Mesenchymal stem cell (in vitro differentiated cells and primary cell): Measurements from ENCODE around the gene HK1.

Source experiments
- DNase-seq: peaks from one replicate; pipeline ENCODE4 v3.0.0-alpha.2; 2013
- H2AFZ ChIP-seq: one replicate; pipeline ENCODE4 v1.6.1; 2013; ENCODE audit warnings: low read depth, mild to moderate bottlenecking, control low read depth, inconsistent platforms, low read length, moderate library complexity
- H2AK5ac ChIP-seq: 2 replicates; pipeline ENCODE4 v1.6.1; 2013; ENCODE audit warnings: low read length, moderate library complexity, mild to moderate bottlenecking, inconsistent platforms; ENCODE audit not compliant: severe bottlenecking
- H2BK120ac ChIP-seq: one replicate; pipeline ENCODE4 v1.6.1; 2013; ENCODE audit warnings: low read depth, mild to moderate bottlenecking, inconsistent platforms, low read length, moderate library complexity
- H2BK12ac ChIP-seq, 2 experiments: one replicate each; pipeline ENCODE4 v1.6.1; 2013; ENCODE audit warnings: inconsistent platforms in 2 of 2, low read length in 2 of 2, mild to moderate bottlenecking in 2 of 2, moderate library complexity in 2 of 2, control low read depth in 1 of 2
- H2BK15ac ChIP-seq: one replicate; pipeline ENCODE4 v1.6.1; 2013; ENCODE audit warnings: mild to moderate bottlenecking, low read depth, inconsistent platforms; ENCODE audit not compliant: poor library complexity, severe bottlenecking
- H2BK5ac ChIP-seq: 2 replicates; pipeline ENCODE4 v1.6.1; 2013; ENCODE audit warnings: low read depth, mild to moderate bottlenecking, low read length, control low read depth, inconsistent platforms; ENCODE audit not compliant: poor library complexity, severe bottlenecking
- H3K14ac ChIP-seq, 2 experiments: one replicate each; pipeline ENCODE4 v1.6.1; 2013; ENCODE audit warnings: inconsistent platforms in 2 of 2, low read length in 2 of 2, control low read depth in 1 of 2, mild to moderate bottlenecking in 1 of 2, moderate library complexity in 1 of 2
- H3K18ac ChIP-seq, 2 experiments: one replicate each; pipeline ENCODE4 v1.6.1; 2013; ENCODE audit warnings: inconsistent platforms in 2 of 2, low read length in 2 of 2, control low read depth in 1 of 2, low read depth in 1 of 2, mild to moderate bottlenecking in 1 of 2
- H3K23ac ChIP-seq, 2 experiments: one replicate each; pipeline ENCODE4 v1.6.1; 2013; ENCODE audit warnings: inconsistent platforms in 2 of 2, low read length in 2 of 2, mild to moderate bottlenecking in 2 of 2, moderate library complexity in 2 of 2, control low read depth in 1 of 2
- H3K27ac ChIP-seq: 2 replicates; pipeline ENCODE4 v1.5.1; 2013; ENCODE audit warnings: mild to moderate bottlenecking, moderate library complexity, low read length, control low read depth, inconsistent platforms; ENCODE audit not compliant: poor library complexity, severe bottlenecking
- H3K27me3 ChIP-seq, 2 experiments: 2 replicates each; pipeline versions ENCODE4 v1.6.1 to v1.7.0; 2013; ENCODE audit warnings: low read length in 2 of 2, mild to moderate bottlenecking in 2 of 2, moderate library complexity in 2 of 2, control low read depth in 1 of 2, inconsistent platforms in 1 of 2; ENCODE audit not compliant: control insufficient read depth in 1 of 2, insufficient read depth in 1 of 2
- H3K36me3 ChIP-seq, 2 experiments: 2 replicates each; pipeline versions ENCODE4 v1.6.1 to v1.7.0; 2013; ENCODE audit warnings: low read length in 2 of 2, control low read depth in 1 of 2, inconsistent platforms in 1 of 2, low read depth in 1 of 2, mild to moderate bottlenecking in 1 of 2; ENCODE audit not compliant: insufficient read depth in 2 of 2, control insufficient read depth in 1 of 2
- H3K4ac ChIP-seq, 2 experiments: one replicate each; pipeline ENCODE4 v1.6.1; 2013; ENCODE audit warnings: inconsistent platforms in 2 of 2, low read length in 2 of 2, mild to moderate bottlenecking in 2 of 2, moderate library complexity in 2 of 2, control low read depth in 1 of 2, low read depth in 1 of 2
- H3K4me1 ChIP-seq: 2 replicates; pipeline ENCODE4 v1.6.1; 2013; ENCODE audit warnings: low read depth, low read length, control low read depth; ENCODE audit not compliant: control insufficient read depth, insufficient read depth
- H3K4me2 ChIP-seq: 2 replicates; pipeline ENCODE4 v1.6.1; 2013; ENCODE audit warnings: low read length, mild to moderate bottlenecking, inconsistent platforms; ENCODE audit not compliant: poor library complexity, severe bottlenecking
- H3K4me3 ChIP-seq, 2 experiments: 2 replicates each; pipeline versions ENCODE4 v1.5.1 to v1.7.0; 2013; ENCODE audit warnings: low read length in 2 of 2, mild to moderate bottlenecking in 2 of 2, control low read depth in 1 of 2, low read depth in 1 of 2; ENCODE audit not compliant: insufficient read depth in 1 of 2
- H3K79me1 ChIP-seq: replicated peaks from 2 replicates; pipeline ENCODE4 v1.6.1; 2013; ENCODE audit warnings: mild to moderate bottlenecking, control low read depth, low read length, inconsistent platforms; ENCODE audit not compliant: poor library complexity, severe bottlenecking
- H3K9ac ChIP-seq: 2 replicates; pipeline ENCODE4 v1.7.0; 2013; ENCODE audit warnings: mild to moderate bottlenecking, low read length, moderate library complexity
- H3K9me3 ChIP-seq: 2 replicates; pipeline ENCODE4 v1.7.0; 2013; ENCODE audit warnings: mild to moderate bottlenecking, low read length; ENCODE audit not compliant: control insufficient read depth
- H4K8ac ChIP-seq: one replicate; pipeline ENCODE4 v1.6.1; 2013; ENCODE audit warnings: inconsistent platforms, mild to moderate bottlenecking, low read length, moderate library complexity
- H4K91ac ChIP-seq: one replicate; pipeline ENCODE4 v1.6.1; 2013; ENCODE audit warnings: mild to moderate bottlenecking, low read length, inconsistent platforms
- WGBS: methylation state at CpG from one replicate; pipeline ENCODE4 v1.1.7; 2013; ENCODE audit warnings: mixed read lengths; 5-methylcytosine and 5-hydroxymethylcytosine counted together

HK1 gene

DNA sequence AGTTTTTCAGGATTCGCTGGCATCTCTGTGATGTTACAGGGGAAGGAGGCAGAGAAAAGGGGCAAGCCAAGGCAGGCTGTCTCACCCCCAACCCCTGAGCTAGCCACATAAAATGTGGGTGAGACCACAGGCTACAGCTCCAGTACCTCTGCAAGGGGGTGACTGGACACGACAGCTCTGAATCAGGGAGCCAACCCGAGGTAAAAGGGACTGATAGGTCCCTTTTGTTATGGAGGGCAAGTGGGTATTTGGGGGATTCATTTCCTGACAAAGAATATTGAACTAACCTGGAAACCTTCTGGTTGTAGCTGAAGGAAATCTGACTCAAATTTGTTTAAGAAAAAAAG lies 71.2 kb downstream of the HK1 start:
- Histone ChIP-seq H2BK120ac (no peak overlapping the region), H3K4me1 (peaks cover 10% of the 10 kb centered on the region), H3K4ac (no peak overlapping the region), H4K8ac (no peak overlapping the region), H3K36me3 (peaks cover 21 to 31% of the 10 kb centered on the region in 2 experiments), H3K27me3 (no peaks in the 10 kb centered on the region), H3K4me3 (no peak overlapping the region), H3K79me1 (peaks cover 31% of the 10 kb centered on the region), H2AFZ (no peak overlapping the region), H2BK12ac (peak overlapping the region; percentile 10 to 38), H2AK5ac (no peak overlapping the region), H2BK5ac (no peak overlapping the region), H3K9ac (peak overlapping the region; percentile 74), H3K23ac (no peak overlapping the region), H3K9me3 (no peaks in the 10 kb centered on the region), H3K4me2 (no peak overlapping the region), H3K18ac (peak overlapping the region; percentile 5 to 35), H2BK15ac (no peak overlapping the region), H3K27ac (no peak overlapping the region), H4K91ac (no peak overlapping the region), H3K14ac (no peak overlapping the region)
- 94% methylated on average over 3 of the region's 3 CpGs for WGBS
- DNase-seq: no peak

DNA sequence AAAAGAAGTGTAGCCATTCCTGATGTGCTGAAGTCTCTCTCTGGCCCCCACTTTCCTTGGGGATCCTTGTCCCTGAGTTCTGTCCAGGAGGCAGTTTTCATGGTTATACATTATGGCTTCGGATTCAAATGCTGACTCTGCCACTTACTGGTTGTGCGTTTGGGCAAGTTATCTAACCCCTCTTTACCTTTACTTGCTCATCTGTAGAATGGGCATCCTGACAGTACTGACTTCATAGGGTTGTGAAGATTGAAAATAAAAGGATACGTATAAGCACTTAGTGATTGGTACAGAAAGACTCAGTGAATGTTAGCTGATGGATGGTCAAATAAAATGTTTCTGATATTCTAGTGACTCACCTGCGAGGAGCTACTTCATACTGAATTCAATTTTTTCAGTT lies 73.3 kb downstream of the HK1 start:
- H3K23ac ChIP-seq: no peak overlapping the region
- no peak overlapping the region for H3K18ac ChIP-seq
- no peak for DNase-seq
- 98% methylated on average over 4 of the region's 4 CpGs for WGBS
- no peaks in the 10 kb centered on the region for H3K27me3 ChIP-seq
- no peaks in the 10 kb centered on the region for H3K9me3 ChIP-seq
- H2BK120ac ChIP-seq: no peak overlapping the region
- H3K4me3 ChIP-seq: no peak overlapping the region
- no peak overlapping the region for H3K14ac ChIP-seq
- no peak overlapping the region for H3K9ac ChIP-seq
- H3K27ac ChIP-seq: no peak overlapping the region
- peaks cover 10 to 15% of the 10 kb centered on the region in 2 experiments for H3K36me3 ChIP-seq
- H2BK12ac ChIP-seq: no peak overlapping the region
- no peak overlapping the region for H3K4ac ChIP-seq
- H2BK15ac ChIP-seq: no peak overlapping the region
- no peak overlapping the region for H4K91ac ChIP-seq
- H4K8ac ChIP-seq: no peak overlapping the region
- H2BK5ac ChIP-seq: no peak overlapping the region
- H3K4me2 ChIP-seq: no peak overlapping the region
- peaks cover 25% of the 10 kb centered on the region for H3K79me1 ChIP-seq
- H3K4me1 ChIP-seq: peaks cover 6% of the 10 kb centered on the region
- H2AFZ ChIP-seq: no peak overlapping the region
- H2AK5ac ChIP-seq: no peak overlapping the region

DNA sequence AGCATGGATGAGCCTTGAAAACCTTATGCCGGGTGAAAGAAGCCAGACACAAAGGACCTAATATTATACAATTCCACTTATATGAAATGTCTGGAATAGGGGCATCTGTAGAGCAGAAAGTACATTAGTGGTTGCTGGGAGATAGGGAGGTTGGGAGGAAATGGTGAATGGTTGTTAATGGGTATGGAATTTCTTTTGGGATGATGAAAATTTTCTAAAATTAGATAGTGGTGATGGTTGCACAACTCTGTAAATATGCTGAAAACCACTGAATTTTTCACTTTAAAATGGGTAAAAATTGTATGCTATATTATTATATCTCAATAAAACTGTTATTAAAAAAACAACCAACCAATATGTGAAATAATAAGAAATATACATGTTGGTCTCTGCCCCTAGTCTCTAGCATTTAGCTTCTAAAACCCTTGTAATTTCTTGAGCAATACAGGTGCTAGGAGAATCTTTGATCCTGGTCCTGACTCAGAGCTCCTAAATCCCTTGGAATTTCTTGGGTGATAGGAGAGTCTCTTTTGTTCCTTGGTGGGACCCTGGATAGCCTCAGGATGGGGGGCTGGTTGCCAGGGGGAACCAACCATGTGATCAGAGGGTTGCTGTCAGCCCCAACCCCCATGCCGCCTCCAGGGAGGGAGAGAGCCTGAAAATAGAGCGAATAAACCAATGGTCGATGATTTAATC lies 74.4 kb downstream of the HK1 start:
- Histone ChIP-seq H2BK120ac (no peak overlapping the region), H3K36me3 (peaks cover 10 to 18% of the 10 kb centered on the region in 2 experiments), H3K4me1 (peaks cover 6% of the 10 kb centered on the region), H3K23ac (no peak overlapping the region), H3K18ac (peak overlapping the region in 1 of 2 experiments; percentile 60), H3K4ac (no peak overlapping the region), H2BK5ac (no peak overlapping the region), H3K4me3 (peak overlapping the region in 1 of 2 experiments; percentile 29), H3K14ac (no peak overlapping the region), H3K79me1 (peaks cover 28% of the 10 kb centered on the region), H4K8ac (no peak overlapping the region), H3K4me2 (no peak overlapping the region), H3K9me3 (no peaks in the 10 kb centered on the region), H2AK5ac (peak overlapping the region; percentile 31), H3K27me3 (no peaks in the 10 kb centered on the region), H2AFZ (no peak overlapping the region), H2BK15ac (peak overlapping the region; percentile 82), H4K91ac (no peak overlapping the region), H3K27ac (no peak overlapping the region), H2BK12ac (no peak overlapping the region), H3K9ac (peak overlapping the region; percentile 82)
- WGBS: 97% methylated on average over 3 of the region's 4 CpGs
- DNase-seq: peak; percentile 82

DNA sequence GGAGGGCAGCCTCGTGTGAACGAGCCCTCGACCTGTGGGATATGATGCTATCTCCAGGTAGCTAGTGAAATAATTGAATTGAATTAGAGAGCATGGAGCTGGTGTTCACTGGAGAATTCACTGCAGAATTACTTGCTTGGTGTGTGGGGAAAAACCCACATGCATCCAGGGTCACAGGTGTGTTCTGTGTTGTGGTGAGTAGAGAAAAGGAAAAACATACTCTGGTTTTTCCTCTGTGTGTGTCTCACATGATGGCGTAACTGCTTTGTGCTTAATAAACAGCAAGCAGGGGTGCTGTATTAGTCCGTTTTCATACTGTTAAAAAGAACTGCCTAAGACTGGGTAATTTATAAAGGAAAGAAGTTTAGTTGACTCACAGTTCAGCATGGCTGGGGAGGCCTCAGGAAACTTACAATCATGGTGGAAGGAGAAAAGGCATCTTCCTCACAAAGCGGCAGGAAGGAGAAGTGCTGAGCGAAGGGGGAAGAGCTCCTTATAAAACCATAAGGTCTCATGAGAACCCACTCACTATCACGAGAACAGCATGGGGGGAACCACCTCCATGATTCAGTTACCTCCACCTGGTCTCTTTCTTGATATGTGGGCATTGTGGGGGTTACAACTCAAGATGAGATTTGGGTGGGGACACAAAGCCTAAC lies 75.8 kb downstream of the HK1 start:
- Histone ChIP-seq H3K4me2 (no peak overlapping the region), H3K4me3 (no peak overlapping the region), H4K91ac (no peak overlapping the region), H3K9me3 (no peaks in the 10 kb centered on the region), H3K4me1 (peaks cover 6% of the 10 kb centered on the region), H2AFZ (no peak overlapping the region), H3K23ac (no peak overlapping the region), H3K36me3 (peaks cover 9 to 12% of the 10 kb centered on the region in 2 experiments), H2BK5ac (no peak overlapping the region), H2BK15ac (no peak overlapping the region), H3K18ac (no peak overlapping the region), H3K79me1 (peaks cover 29% of the 10 kb centered on the region), H3K9ac (no peak overlapping the region), H4K8ac (no peak overlapping the region), H2BK120ac (no peak overlapping the region), H3K4ac (no peak overlapping the region), H3K27me3 (no peaks in the 10 kb centered on the region), H2AK5ac (no peak overlapping the region), H2BK12ac (no peak overlapping the region), H3K27ac (no peak overlapping the region), H3K14ac (peak overlapping the region in 1 of 2 experiments; percentile 15)
- WGBS: 87% methylated on average over 8 of the region's 8 CpGs
- DNase-seq: no peak
